Measurements from ENCODE around the gene ARAF.
A peak's percentile ranks its signal among the peaks of the same experiment; 100 is the strongest.
"Not testable (repeated sequence)": the region's sequence is repeated elsewhere in the genome, so short reads cannot be mapped to it uniquely, and the experiment has no call there.

The ARAF gene

GRCh38 chrX:47560934-47561658 lies at the start of gene ARAF:
Gene ARAF, plus strand, starts transcription at chrX:47561205. Its CDS starts 1,763 bp downstream, at chrX:47562968.
- peak; percentile 99 for DNase-seq (ENCODE audit: low read depth)
- H3K4me3 ChIP-seq (ENCODE audit: low read depth, low read length), result peak within 1 kb of the TSS; percentile 76
- no peak for TF ChIP-seq CTCF (conservative IDR thresholded peaks at IDR 0.05; ENCODE audit: low read depth, low read length)

- DNase-seq (ENCODE audit: low read depth); H3K4me3 ChIP-seq (ENCODE audit: low read depth, low read length): not testable (repeated sequence)
Measured at GRCh38 chrX:47512383-47512782, 48.6 kb upstream of the ARAF start.

- not testable (repeated sequence) for DNase-seq (ENCODE audit: low read depth)
- peak overlapping the region; percentile 51 for H3K4me3 ChIP-seq (ENCODE audit: low read depth, low read length)
Measured at GRCh38 chrX:47513034-47513965, 47.7 kb upstream of the ARAF start.

- peak; percentile 67 for DNase-seq (ENCODE audit: low read depth)
- H3K4me3 ChIP-seq (ENCODE audit: low read depth, low read length), result no peak overlapping the region
- no peak for TF ChIP-seq CTCF (conservative IDR thresholded peaks at IDR 0.05; ENCODE audit: low read depth, low read length)
Measured at GRCh38 chrX:47514533-47515235, 46.3 kb upstream of the ARAF start.

- peak; percentile 68 for DNase-seq (ENCODE audit: low read depth)
Measured at GRCh38 chrX:47515941-47516665, 44.9 kb upstream of the ARAF start.

GRCh38 chrX:47518144-47518543 lies 42.9 kb upstream of the ARAF start:
- DNase-seq (ENCODE audit: low read depth), result no peak
- TF ChIP-seq CTCF (conservative IDR thresholded peaks at IDR 0.05; ENCODE audit: low read depth, low read length), result no peak
- H3K4me3 ChIP-seq (ENCODE audit: low read depth, low read length), result no peak overlapping the region

More at GRCh38 chrX:47515941-47516665, 44.9 kb upstream of the ARAF start:
- TF ChIP-seq CTCF (conservative IDR thresholded peaks at IDR 0.05; ENCODE audit: low read depth, low read length), result no peak
- H3K4me3 ChIP-seq (ENCODE audit: low read depth, low read length), result no peak overlapping the region

GRCh38 chrX:47523297-47523696 lies 37.7 kb upstream of the ARAF start:
- TF ChIP-seq CTCF (conservative IDR thresholded peaks at IDR 0.05; ENCODE audit: low read depth, low read length), result peak; percentile 72
- H3K4me3 ChIP-seq (ENCODE audit: low read depth, low read length), result peak overlapping the region; percentile 61
- DNase-seq (ENCODE audit: low read depth), result peak; percentile 71

Measured in choroid plexus epithelial cell (primary cell).